Testis (tissue), 2 donors: ENCODE measurements around the gene MARK4.

Experiments used
- POLR2A ChIP-seq: fragments of 450-650 bp; IDR thresholded peaks from one replicate; pipeline ENCODE4 v1.6.1; 2017; ENCODE audit warnings: antibody characterized with exemption, mild to moderate bottlenecking, moderate library complexity
- TF ChIP-seq, protein P1 (sequence below), 3 experiments: fragments of 450-650 bp in 2 of 3; fragments of 200-600 bp in 1 of 3; sonication (generic) in 1 of 3; IDR thresholded peaks; one replicate each; pipeline ENCODE4 v1.5.1; 2016 to 2019; ENCODE audit warnings: antibody characterized with exemption in 3 of 3, mild to moderate bottlenecking in 2 of 3, moderate library complexity in 1 of 3

GRCh38 chr19:45267296-45267695 is 16.2 kb downstream of the MARK4 start:
- TF ChIP-seq, protein P1, sequence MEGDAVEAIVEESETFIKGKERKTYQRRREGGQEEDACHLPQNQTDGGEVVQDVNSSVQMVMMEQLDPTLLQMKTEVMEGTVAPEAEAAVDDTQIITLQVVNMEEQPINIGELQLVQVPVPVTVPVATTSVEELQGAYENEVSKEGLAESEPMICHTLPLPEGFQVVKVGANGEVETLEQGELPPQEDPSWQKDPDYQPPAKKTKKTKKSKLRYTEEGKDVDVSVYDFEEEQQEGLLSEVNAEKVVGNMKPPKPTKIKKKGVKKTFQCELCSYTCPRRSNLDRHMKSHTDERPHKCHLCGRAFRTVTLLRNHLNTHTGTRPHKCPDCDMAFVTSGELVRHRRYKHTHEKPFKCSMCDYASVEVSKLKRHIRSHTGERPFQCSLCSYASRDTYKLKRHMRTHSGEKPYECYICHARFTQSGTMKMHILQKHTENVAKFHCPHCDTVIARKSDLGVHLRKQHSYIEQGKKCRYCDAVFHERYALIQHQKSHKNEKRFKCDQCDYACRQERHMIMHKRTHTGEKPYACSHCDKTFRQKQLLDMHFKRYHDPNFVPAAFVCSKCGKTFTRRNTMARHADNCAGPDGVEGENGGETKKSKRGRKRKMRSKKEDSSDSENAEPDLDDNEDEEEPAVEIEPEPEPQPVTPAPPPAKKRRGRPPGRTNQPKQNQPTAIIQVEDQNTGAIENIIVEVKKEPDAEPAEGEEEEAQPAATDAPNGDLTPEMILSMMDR (IDR thresholded peaks at IDR 0.05), result no peak
- no peak for TF ChIP-seq POLR2A
